Ascending aorta (tissue), 2 donors: ENCODE data around the gene NOL12. TPM values are rescaled to one million over a fixed set of nuclear protein-coding genes. Genes with fewer than 3 reads are reported as not detected.
A peak's percentile ranks its signal among the peaks of the same experiment; 100 is the strongest.

Source experiments
- DNase-seq, 2 donors: peaks; one replicate each; pipeline ENCODE4 v3.0.0-alpha.2; 2019; ENCODE audit warnings: low spot score in 2 of 2
- H3K27ac ChIP-seq, 2 donors: fragments of 200-600 bp; sonication (generic); one replicate each; pipeline ENCODE4 v1.5.1; 2016 to 2017; ENCODE audit warnings: mild to moderate bottlenecking in 1 of 2
- H3K27me3 ChIP-seq: fragments of 200-600 bp; sonication (generic); one replicate; pipeline ENCODE4 v1.5.1; 2017
- H3K36me3 ChIP-seq, 2 donors: fragments of 200-600 bp; sonication (generic); one replicate each; pipeline ENCODE4 v1.5.1; 2016
- H3K4me1 ChIP-seq, 2 donors: fragments of 200-600 bp; sonication (generic); one replicate each; pipeline ENCODE4 v1.5.1; 2016 to 2017; ENCODE audit warnings: mild to moderate bottlenecking in 1 of 2
- H3K4me3 ChIP-seq, 2 donors: fragments of 200-600 bp; sonication (generic); one replicate each; pipeline ENCODE4 v1.5.1; 2016 to 2017; ENCODE audit warnings: mild to moderate bottlenecking in 1 of 2
- H3K9me3 ChIP-seq, 2 donors: fragments of 200-600 bp; sonication (generic); one replicate each; pipeline ENCODE4 v1.5.1; 2016
- intact Hi-C: fragments of 100-400 bp; cut with DNase I; formaldehyde crosslinking; loops from one replicate; pipeline ENCODE4 v1.15.1; 2023
- total RNA-seq: library from RNA; depleted of rRNA; stranded (reverse); fragments of >200 nt; gene quantifications from one replicate; pipeline ENCODE4 v1.1.0, GENCODE V29; 2016
- TF ChIP-seq, protein P1 (sequence below), 3 experiments: fragments of 200-600 bp in 2 of 3; fragments of 450-650 bp in 1 of 3; sonication (generic) in 2 of 3; IDR thresholded peaks; one replicate each; pipeline ENCODE4 v1.5.1; 2016 to 2019; ENCODE audit warnings: antibody characterized with exemption in 3 of 3, mild to moderate bottlenecking in 1 of 3, moderate library complexity in 1 of 3

The NOL12 gene
- total RNA-seq, 1 donor from 2014 or later = 4.0 TPM

DNA sequence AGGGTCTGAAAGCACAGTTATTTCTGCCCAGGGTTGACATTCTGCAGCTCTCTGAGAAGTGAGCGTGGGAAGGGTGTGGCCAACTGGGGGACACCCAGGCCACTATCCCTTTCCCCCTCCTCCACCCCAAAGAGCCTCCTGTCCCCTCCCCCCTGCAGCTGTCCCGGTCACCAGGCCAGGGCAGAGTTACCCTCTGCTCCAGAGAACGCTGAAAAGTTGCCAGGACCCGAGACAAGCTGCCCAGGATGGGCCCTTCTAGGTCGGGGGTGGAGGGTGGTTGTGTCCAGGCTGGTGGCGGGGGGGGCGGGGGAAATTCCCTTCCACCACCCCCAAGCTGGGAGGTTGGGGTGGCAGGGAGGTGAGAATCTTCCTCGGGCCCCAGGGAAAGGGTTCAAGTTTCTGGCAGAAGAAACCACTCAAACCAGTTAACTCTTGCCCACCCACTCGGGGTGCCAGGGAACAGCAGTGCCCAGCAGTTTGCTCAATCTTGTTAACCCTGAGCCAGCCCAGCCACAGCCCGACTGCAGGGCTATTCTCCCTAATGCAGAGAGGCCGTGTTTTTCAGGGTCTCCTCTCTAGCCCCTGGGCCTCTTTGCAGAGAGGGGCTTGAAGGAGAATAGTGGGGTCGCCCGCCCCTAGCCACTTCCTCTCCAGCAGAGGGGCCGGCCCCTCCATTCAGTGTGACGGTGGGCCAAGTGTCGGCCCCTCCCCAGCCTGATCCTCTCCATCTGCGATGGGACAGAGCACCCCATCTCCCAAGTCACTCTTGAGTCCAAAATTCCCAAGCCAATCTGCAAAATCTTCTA is 10.0 kb upstream of the NOL12 start:
- peak in 1 of 2 donors; percentile 71 for DNase-seq
- Histone ChIP-seq H3K9me3 (no peaks in the 10 kb centered on the region), H3K27ac (peak overlapping the region; percentile 91 to 94), H3K27me3 (no peaks in the 10 kb centered on the region), H3K4me1 (peaks cover 15 to 30% of the 10 kb centered on the region in 2 donors), H3K4me3 (peak overlapping the region; percentile 58 to 81), H3K36me3 (peaks cover 25 to 28% of the 10 kb centered on the region in 2 donors)
- intact Hi-C loops = loop anchor here (1.0 to 5.0 kb wide), 5 partner anchors 18 to 131 kb away; partner anchors contain the start of genes CDC42EP1, GCAT, GGA1 and PDXP
- TF ChIP-seq, protein P1, sequence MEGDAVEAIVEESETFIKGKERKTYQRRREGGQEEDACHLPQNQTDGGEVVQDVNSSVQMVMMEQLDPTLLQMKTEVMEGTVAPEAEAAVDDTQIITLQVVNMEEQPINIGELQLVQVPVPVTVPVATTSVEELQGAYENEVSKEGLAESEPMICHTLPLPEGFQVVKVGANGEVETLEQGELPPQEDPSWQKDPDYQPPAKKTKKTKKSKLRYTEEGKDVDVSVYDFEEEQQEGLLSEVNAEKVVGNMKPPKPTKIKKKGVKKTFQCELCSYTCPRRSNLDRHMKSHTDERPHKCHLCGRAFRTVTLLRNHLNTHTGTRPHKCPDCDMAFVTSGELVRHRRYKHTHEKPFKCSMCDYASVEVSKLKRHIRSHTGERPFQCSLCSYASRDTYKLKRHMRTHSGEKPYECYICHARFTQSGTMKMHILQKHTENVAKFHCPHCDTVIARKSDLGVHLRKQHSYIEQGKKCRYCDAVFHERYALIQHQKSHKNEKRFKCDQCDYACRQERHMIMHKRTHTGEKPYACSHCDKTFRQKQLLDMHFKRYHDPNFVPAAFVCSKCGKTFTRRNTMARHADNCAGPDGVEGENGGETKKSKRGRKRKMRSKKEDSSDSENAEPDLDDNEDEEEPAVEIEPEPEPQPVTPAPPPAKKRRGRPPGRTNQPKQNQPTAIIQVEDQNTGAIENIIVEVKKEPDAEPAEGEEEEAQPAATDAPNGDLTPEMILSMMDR (IDR thresholded peaks at IDR 0.05) = no peak

DNA sequence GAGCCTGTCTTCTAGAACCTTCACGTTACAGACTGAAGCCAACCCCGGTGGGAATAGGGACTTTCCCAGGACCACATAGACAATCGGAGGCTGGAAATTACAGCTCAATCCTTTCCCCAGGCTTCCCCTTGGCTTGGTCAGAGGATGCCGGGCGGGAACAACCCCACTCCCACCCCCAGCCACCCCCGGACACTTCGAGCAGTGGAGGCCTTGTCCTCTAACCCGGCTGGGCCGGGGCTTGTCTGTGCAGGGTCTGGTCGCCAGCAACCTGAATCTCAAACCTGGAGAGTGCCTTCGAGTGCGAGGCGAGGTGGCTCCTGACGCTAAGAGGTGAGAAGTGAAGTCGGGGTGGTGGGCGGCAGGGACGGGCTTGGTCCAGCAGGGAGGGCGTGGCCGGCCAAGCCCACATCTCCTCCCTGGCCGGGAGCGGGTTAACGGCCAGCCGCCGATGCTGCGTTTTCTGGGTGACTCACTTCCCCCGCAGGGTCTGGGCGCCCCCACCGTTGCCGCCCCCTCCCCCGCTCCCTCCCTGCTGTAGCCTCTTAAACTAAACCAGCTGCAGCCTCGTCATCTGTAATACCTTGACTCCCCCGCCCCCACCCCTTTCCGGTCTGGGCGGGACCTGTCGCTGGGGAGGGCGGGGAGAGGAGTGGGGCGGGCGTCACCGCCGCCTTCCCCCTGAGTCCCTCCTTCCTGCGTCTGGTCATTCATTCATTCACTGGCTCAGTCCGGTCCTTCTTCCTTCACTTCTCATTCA is 9.2 kb upstream of the NOL12 start:
- Histone ChIP-seq H3K9me3 (no peaks in the 10 kb centered on the region), H3K4me3 (peak overlapping the region; percentile 58 to 81), H3K36me3 (peaks cover 25 to 28% of the 10 kb centered on the region in 2 donors), H3K4me1 (peaks cover 15 to 30% of the 10 kb centered on the region in 2 donors), H3K27ac (peak overlapping the region; percentile 91 to 94), H3K27me3 (no peaks in the 10 kb centered on the region)
- TF ChIP-seq, protein P1 (IDR thresholded peaks at IDR 0.05) = no peak
- intact Hi-C loops = loop anchor here (2.0 to 5.0 kb wide), 3 partner anchors 68 to 130 kb away; partner anchors contain the start of genes CDC42EP1 and GGA1
- DNase-seq = peak; percentile 93 to 97

DNA sequence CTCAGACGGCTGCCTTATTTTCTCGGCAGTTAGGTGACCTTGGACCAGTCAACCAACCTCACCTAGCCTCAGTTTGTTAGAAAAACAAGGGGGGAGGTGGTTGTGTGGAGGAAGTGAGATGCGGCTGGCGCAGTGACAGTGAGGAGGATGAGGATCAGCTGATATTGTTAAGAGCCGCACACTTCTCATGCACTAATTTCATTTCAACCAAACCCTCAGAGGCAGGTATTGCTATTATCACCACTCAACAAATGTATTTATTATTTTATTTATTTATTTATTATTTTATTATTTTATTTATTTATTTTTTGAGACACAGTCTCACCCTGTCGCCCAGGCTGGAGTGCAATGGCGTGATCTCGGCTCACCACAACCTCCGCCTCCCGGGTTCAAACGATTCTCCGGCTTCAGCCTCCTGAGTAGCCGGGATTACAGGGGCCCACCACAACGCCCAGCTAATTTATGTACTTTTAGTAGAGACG is 8.6 kb upstream of the NOL12 start:
- TF ChIP-seq, protein P1 (IDR thresholded peaks at IDR 0.05) = no peak
- Histone ChIP-seq H3K27me3 (no peaks in the 10 kb centered on the region), H3K9me3 (no peaks in the 10 kb centered on the region), H3K4me3 (peak overlapping the region; percentile 58 to 81), H3K27ac (peak overlapping the region; percentile 91 to 94), H3K4me1 (peaks cover 15 to 30% of the 10 kb centered on the region in 2 donors), H3K36me3 (peaks cover 25 to 28% of the 10 kb centered on the region in 2 donors)
- no peak for DNase-seq
- intact Hi-C loops = loop anchor here (2.0 to 5.0 kb wide), 3 partner anchors 69 to 130 kb away; partner anchors contain the start of genes CDC42EP1 and GGA1

DNA sequence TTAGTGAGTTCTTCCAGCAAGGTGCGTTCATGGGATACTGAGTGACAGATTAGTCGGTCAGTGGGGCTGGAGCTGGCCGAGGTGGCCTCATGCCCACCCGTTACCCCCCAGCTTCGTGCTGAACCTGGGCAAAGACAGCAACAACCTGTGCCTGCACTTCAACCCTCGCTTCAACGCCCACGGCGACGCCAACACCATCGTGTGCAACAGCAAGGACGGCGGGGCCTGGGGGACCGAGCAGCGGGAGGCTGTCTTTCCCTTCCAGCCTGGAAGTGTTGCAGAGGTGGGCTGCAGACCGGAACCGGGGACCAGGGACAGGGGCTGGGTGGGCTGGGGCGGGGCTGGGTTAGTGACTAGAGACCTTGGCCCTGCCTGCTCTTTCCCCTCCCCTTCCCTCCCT is 7.8 kb upstream of the NOL12 start:
- Histone ChIP-seq H3K27me3 (no peaks in the 10 kb centered on the region), H3K36me3 (peaks cover 25 to 28% of the 10 kb centered on the region in 2 donors), H3K27ac (peak overlapping the region in 1 of 2 donors; percentile 94), H3K9me3 (no peaks in the 10 kb centered on the region), H3K4me3 (peak overlapping the region in 1 of 2 donors; percentile 81), H3K4me1 (peaks cover 15 to 26% of the 10 kb centered on the region in 2 donors)
- intact Hi-C loops = loop anchor here (5.0 kb wide), 2 partner anchors 116 to 131 kb away; partner anchors contain the start of gene CDC42EP1
- DNase-seq = no peak
- TF ChIP-seq, protein P1 (IDR thresholded peaks at IDR 0.05) = no peak

DNA sequence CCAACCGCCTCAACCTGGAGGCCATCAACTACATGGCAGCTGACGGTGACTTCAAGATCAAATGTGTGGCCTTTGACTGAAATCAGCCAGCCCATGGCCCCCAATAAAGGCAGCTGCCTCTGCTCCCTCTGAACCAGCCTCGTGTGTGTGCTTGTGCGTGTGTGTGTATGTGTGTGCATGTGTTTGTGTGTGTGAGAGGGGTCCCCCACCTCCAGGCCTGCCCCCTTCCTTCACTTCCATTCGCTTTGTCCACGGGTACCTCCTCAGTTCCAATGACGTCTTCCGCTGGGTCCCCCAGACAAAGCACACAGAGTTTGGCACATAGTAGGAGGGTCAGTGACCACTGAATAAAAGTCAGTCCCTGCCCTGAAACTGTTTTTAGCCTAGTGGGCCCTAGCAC is 6.5 kb upstream of the NOL12 start:
- Histone ChIP-seq H3K27me3 (no peaks in the 10 kb centered on the region), H3K27ac (no peak overlapping the region), H3K9me3 (no peaks in the 10 kb centered on the region), H3K4me1 (peaks cover 7 to 15% of the 10 kb centered on the region in 2 donors), H3K4me3 (no peak overlapping the region), H3K36me3 (peaks cover 25 to 28% of the 10 kb centered on the region in 2 donors)
- intact Hi-C loops = loop anchor here (2.0 to 5.0 kb wide), 4 partner anchors 19 to 132 kb away; partner anchors contain the start of gene CDC42EP1
- TF ChIP-seq, protein P1 (IDR thresholded peaks at IDR 0.05) = no peak
- no peak for DNase-seq
